Measurements from ENCODE around the gene ARFGAP2. TPM values are rescaled to one million over a fixed set of nuclear protein-coding genes. Genes with fewer than 3 reads are reported as not detected.
A peak's percentile ranks its signal among the peaks of the same experiment; 100 is the strongest.

The ARFGAP2 gene
- total RNA-seq, 2 donors from 2014 or later, result 84.6 to 86.0 TPM

DNA sequence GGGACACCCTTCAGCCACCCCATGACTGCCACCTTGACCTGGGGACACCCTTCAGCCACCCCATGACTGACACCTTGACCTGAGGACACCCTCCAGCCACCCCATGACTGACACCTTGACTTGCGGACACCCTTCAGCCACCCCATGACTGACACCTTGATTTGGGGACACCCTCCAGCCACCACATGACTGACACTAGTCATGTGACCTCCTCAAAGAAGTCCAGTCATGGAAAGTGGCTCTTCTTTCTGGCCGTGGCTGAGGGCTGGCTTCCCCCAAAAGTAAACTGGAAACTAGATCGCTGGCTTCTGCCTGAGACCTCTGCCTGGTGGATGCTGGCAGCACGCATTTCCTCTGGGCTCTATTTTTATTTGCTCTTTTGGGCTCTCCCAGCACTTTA lies 28.4 kb downstream of the ARFGAP2 start:
- H3K36me3 Mint-ChIP-seq (ENCODE audit: low read depth), result peaks cover 13% of the 10 kb centered on the region
- Histone ChIP-seq H3K4me1 (ENCODE audit: control insufficient read depth, insufficient read depth, low read length) (peaks cover 3% of the 10 kb centered on the region), H3K27ac (ENCODE audit: low read depth, low read length) (no peak overlapping the region), H3K9ac (ENCODE audit: extremely low read depth, low read length, poor library complexity, severe bottlenecking) (no peak overlapping the region), H3K27me3 (ENCODE audit: control insufficient read depth, insufficient read depth, low read length, poor library complexity, severe bottlenecking) (no peaks in the 10 kb centered on the region), H3K4me3 (ENCODE audit: low read length) (no peak overlapping the region), H3K9me3 (ENCODE audit: control insufficient read depth, low read length) (no peaks in the 10 kb centered on the region), H3K36me3 (ENCODE audit: control insufficient read depth, insufficient read depth, low read length) (no peaks in the 10 kb centered on the region)
- 93 to 97% methylated on average over 4 of the region's 4 CpGs for whole genome bisulfite sequencing, 2 experiments (ENCODE audit: insufficient coverage in 1 of 2, insufficient read length in 1 of 2)
- H3K9me3 Mint-ChIP-seq, result no peaks in the 10 kb centered on the region
- no peak overlapping the region for H3K4me3 Mint-ChIP-seq
- no peak for DNase-seq
- peak overlapping the region; percentile 28 for H3K27ac Mint-ChIP-seq
- no peaks in the 10 kb centered on the region for H3K27me3 Mint-ChIP-seq (ENCODE audit: insufficient read depth)
- H3K4me1 Mint-ChIP-seq, result peaks cover 4% of the 10 kb centered on the region
- TF ChIP-seq, protein P1, sequence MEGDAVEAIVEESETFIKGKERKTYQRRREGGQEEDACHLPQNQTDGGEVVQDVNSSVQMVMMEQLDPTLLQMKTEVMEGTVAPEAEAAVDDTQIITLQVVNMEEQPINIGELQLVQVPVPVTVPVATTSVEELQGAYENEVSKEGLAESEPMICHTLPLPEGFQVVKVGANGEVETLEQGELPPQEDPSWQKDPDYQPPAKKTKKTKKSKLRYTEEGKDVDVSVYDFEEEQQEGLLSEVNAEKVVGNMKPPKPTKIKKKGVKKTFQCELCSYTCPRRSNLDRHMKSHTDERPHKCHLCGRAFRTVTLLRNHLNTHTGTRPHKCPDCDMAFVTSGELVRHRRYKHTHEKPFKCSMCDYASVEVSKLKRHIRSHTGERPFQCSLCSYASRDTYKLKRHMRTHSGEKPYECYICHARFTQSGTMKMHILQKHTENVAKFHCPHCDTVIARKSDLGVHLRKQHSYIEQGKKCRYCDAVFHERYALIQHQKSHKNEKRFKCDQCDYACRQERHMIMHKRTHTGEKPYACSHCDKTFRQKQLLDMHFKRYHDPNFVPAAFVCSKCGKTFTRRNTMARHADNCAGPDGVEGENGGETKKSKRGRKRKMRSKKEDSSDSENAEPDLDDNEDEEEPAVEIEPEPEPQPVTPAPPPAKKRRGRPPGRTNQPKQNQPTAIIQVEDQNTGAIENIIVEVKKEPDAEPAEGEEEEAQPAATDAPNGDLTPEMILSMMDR (conservative IDR thresholded peaks at IDR 0.05), result no peak

DNA sequence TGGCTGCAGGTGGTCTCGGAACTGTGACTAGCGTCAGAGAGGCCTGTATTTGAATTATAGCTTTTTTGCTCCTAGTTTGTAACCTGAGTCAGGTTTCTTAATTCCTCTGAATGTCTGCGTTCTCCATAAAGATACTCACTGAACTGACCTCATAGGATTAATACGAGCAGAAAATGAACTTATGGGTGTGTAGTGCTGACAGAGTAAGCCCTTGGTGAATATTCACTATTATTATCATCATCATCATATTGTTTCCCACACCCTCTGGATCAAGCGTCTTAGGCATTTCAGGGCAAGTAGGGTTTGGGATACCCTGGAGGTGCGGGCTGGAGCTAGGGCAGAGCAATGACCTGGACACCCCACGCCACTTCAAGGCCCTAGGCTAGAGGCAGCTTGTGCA lies 29.0 kb downstream of the ARFGAP2 start:
- Mint-ChIP-seq H3K4me3 (no peak overlapping the region), H3K9me3 (no peaks in the 10 kb centered on the region), H3K27ac (peak overlapping the region; percentile 32), H3K4me1 (no peaks in the 10 kb centered on the region), H3K27me3 (ENCODE audit: insufficient read depth) (no peaks in the 10 kb centered on the region), H3K36me3 (ENCODE audit: low read depth) (peaks cover 13% of the 10 kb centered on the region)
- Histone ChIP-seq H3K4me1 (ENCODE audit: control insufficient read depth, insufficient read depth, low read length) (no peaks in the 10 kb centered on the region), H3K27me3 (ENCODE audit: control insufficient read depth, insufficient read depth, low read length, poor library complexity, severe bottlenecking) (no peaks in the 10 kb centered on the region), H3K27ac (ENCODE audit: low read depth, low read length) (no peak overlapping the region), H3K4me3 (ENCODE audit: low read length) (no peak overlapping the region), H3K9ac (ENCODE audit: extremely low read depth, low read length, poor library complexity, severe bottlenecking) (no peak overlapping the region), H3K36me3 (ENCODE audit: control insufficient read depth, insufficient read depth, low read length) (no peaks in the 10 kb centered on the region), H3K9me3 (ENCODE audit: control insufficient read depth, low read length) (no peaks in the 10 kb centered on the region)
- 95 to 100% methylated on average over 5 to 7 of the region's 7 CpGs for WGBS, 2 experiments (ENCODE audit: insufficient coverage in 1 of 2, insufficient read length in 1 of 2)
- TF ChIP-seq, protein P1 (conservative IDR thresholded peaks at IDR 0.05), result no peak
- DNase-seq, result no peak

DNA sequence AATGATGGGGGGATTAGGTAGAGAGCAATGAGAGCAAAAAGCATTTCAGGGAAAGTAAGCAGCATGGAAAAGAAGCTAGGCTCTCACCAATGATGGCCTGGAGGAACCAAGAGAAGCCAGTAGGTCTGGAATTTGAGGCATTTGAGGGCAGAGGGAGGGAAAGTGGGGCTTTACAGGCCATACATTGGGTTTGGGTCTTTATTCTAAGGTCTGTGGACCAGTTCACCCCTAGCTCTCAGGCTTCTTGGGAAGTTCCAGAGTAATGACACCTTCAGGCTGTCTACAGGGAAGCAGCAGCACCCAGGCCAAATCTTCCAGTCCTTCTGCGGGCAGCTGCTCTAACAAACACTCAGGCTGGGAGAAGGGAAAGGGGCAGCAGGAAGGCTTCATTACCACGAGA lies 29.4 kb downstream of the ARFGAP2 start:
- DNase-seq, result no peak
- no peak overlapping the region for H3K4me3 Mint-ChIP-seq

More for the DNA sequence above, 29.4 kb downstream of the ARFGAP2 start:
- 90 to 93% methylated on average over 2 of the region's 2 CpGs for WGBS, 2 experiments (ENCODE audit: insufficient coverage in 1 of 2, insufficient read length in 1 of 2)
- H3K27me3 Mint-ChIP-seq (ENCODE audit: insufficient read depth), result no peaks in the 10 kb centered on the region
- Histone ChIP-seq H3K4me3 (ENCODE audit: low read length) (no peak overlapping the region), H3K9ac (ENCODE audit: extremely low read depth, low read length, poor library complexity, severe bottlenecking) (no peak overlapping the region), H3K36me3 (ENCODE audit: control insufficient read depth, insufficient read depth, low read length) (no peaks in the 10 kb centered on the region), H3K9me3 (ENCODE audit: control insufficient read depth, low read length) (no peaks in the 10 kb centered on the region), H3K4me1 (ENCODE audit: control insufficient read depth, insufficient read depth, low read length) (no peaks in the 10 kb centered on the region), H3K27me3 (ENCODE audit: control insufficient read depth, insufficient read depth, low read length, poor library complexity, severe bottlenecking) (no peaks in the 10 kb centered on the region), H3K27ac (ENCODE audit: low read depth, low read length) (no peak overlapping the region)
- TF ChIP-seq, protein P1 (conservative IDR thresholded peaks at IDR 0.05), result no peak
- peaks cover 13% of the 10 kb centered on the region for H3K36me3 Mint-ChIP-seq (ENCODE audit: low read depth)
- no peaks in the 10 kb centered on the region for H3K4me1 Mint-ChIP-seq
- no peaks in the 10 kb centered on the region for H3K9me3 Mint-ChIP-seq
- peak overlapping the region; percentile 32 for H3K27ac Mint-ChIP-seq
